Ishikawa (cell line): ENCODE measurements around the gene PRKAG1.

Experiments
- CEBPB ChIP-seq: IDR thresholded peaks from 2 replicates; pipeline ENCODE4 v1.6.1; 2012
- CREB1 ChIP-seq: IDR thresholded peaks from 2 replicates; pipeline ENCODE4 v1.6.1; 2012; ENCODE audit warnings: low read depth
- EGR1 ChIP-seq: IDR thresholded peaks from 2 replicates; pipeline ENCODE4 v1.6.1; 2012
- EP300 ChIP-seq: IDR thresholded peaks from 2 replicates; pipeline ENCODE4 v1.6.1; 2012; ENCODE audit warnings: borderline replicate concordance
- FOXM1 ChIP-seq: IDR thresholded peaks from 2 replicates; pipeline ENCODE4 v1.6.1; 2012; ENCODE audit warnings: low read depth, borderline replicate concordance
- MAX ChIP-seq: IDR thresholded peaks from 2 replicates; pipeline ENCODE4 v1.6.1; 2012
- NFIC ChIP-seq: IDR thresholded peaks from 2 replicates; pipeline ENCODE4 v1.6.1; 2012
- RAD21 ChIP-seq: IDR thresholded peaks from 2 replicates; pipeline ENCODE4 v1.6.1; 2012; ENCODE audit warnings: low read depth
- REST ChIP-seq: IDR thresholded peaks from 2 replicates; pipeline ENCODE4 v1.6.1; 2012; ENCODE audit warnings: low read depth, mild to moderate bottlenecking
- TAF1 ChIP-seq: IDR thresholded peaks from 2 replicates; pipeline ENCODE4 v1.6.1; 2012; ENCODE audit warnings: low read depth, mild to moderate bottlenecking
- TCF12 ChIP-seq: IDR thresholded peaks from 2 replicates; pipeline ENCODE4 v1.6.1; 2012; ENCODE audit warnings: low read depth
- TEAD4 ChIP-seq: IDR thresholded peaks from 2 replicates; pipeline ENCODE4 v1.6.1; 2012
- YY1 ChIP-seq: IDR thresholded peaks from 2 replicates; pipeline ENCODE4 v1.6.1; 2012; ENCODE audit warnings: low read depth
- ZBTB7A ChIP-seq: IDR thresholded peaks from 2 replicates; pipeline ENCODE4 v1.6.1; 2012; ENCODE audit warnings: low read depth
- TF ChIP-seq, protein P1 (sequence below): IDR thresholded peaks from 2 replicates; pipeline ENCODE4 v1.6.1; 2012

The PRKAG1 gene

DNA sequence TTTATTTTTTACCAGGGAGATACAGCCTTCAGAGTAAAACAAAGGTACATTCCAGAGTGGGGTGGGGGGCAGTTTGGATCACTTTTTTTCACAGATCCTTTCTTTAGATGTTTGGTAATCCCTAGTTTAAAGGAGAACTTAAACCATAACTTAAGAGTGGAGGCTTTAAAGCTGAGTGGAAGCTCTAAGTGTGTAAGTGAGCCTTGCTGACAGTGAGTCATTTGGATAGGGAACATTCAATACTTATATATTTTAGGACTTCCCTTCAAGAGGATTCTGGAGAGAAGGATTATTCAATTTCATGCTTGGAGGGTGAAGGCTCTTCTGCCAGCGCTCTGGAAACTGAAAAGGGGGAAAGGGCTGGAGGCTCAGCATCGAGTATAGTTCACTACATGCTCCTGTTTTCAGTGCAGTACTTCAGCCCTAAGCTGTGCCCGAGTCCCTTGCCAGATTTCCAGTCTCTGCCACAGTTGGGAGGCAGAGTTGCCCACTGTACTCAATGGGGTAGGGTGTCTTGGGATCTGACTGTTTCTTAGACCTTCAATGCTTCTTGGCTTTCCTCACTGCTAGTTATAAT is 8.4 kb downstream of the PRKAG1 start:
- no peak for TF ChIP-seq FOXM1
- no peak for TF ChIP-seq TCF12
- no peak for TF ChIP-seq ZBTB7A
- TF ChIP-seq NFIC, result no peak
- TF ChIP-seq, protein P1, sequence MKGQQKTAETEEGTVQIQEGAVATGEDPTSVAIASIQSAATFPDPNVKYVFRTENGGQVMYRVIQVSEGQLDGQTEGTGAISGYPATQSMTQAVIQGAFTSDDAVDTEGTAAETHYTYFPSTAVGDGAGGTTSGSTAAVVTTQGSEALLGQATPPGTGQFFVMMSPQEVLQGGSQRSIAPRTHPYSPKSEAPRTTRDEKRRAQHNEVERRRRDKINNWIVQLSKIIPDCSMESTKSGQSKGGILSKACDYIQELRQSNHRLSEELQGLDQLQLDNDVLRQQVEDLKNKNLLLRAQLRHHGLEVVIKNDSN, result no peak
- TF ChIP-seq YY1, result no peak
- TF ChIP-seq CEBPB, result no peak
- TF ChIP-seq TEAD4, result no peak

GRCh38 chr12:49008943-49009342 is 9.6 kb downstream of the PRKAG1 start:
- TF ChIP-seq FOXM1 (no peak), TCF12 (no peak), ZBTB7A (no peak), EP300 (no peak), REST (no peak), CREB1 (no peak), EGR1 (no peak), YY1 (no peak), NFIC (no peak), RAD21 (no peak), CEBPB (no peak), TEAD4 (no peak), TAF1 (no peak), MAX (no peak)
- TF ChIP-seq, protein P1, result no peak

DNA sequence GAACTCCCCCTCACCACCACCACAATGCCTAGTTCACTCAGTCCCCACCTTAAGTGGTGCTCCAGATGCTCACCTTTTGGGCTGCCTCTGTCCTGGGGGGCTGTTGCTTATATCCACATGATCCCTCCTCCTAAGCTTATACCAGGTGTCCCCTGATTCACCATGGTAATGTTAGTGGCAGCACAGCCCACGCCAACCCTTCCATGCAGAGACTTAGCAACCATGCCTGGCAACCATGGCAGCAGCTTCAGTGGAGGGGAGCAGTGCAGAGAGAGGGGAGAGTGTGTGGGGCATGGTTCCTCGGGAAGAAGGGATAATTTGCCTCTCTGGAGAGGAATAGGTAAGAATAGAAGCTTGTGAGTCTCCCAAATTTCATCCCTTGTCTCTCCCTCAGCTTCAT is 18.2 kb downstream of the PRKAG1 start:
- no peak for TF ChIP-seq FOXM1
- TF ChIP-seq TCF12, result no peak
- no peak for TF ChIP-seq EGR1
- no peak for TF ChIP-seq RAD21
- TF ChIP-seq, protein P1, result no peak
- TF ChIP-seq TEAD4, result no peak
- no peak for TF ChIP-seq CEBPB
- no peak for TF ChIP-seq CREB1
- TF ChIP-seq NFIC, result no peak
- no peak for TF ChIP-seq REST
- TF ChIP-seq ZBTB7A, result no peak
- no peak for TF ChIP-seq EP300
- TF ChIP-seq YY1, result no peak
- no peak for TF ChIP-seq MAX

- TF ChIP-seq RAD21, result no peak
- no peak for TF ChIP-seq EGR1
- TF ChIP-seq MAX, result peak; percentile 80
- TF ChIP-seq ZBTB7A, result peak; percentile 99
- TF ChIP-seq, protein P1, result peak; percentile 38; the same call in 1 of the 2 replicates
- TF ChIP-seq CREB1, result no peak
These were observed 19.0 kb downstream of the PRKAG1 start, which contains the start of gene DDN for GRCh38 chr12:48999371-49000131. Gene DDN, minus strand, starts transcription at chr12:48999375. Its CDS starts 88 bp downstream, at chr12:48999287.
